ENCODE data around the gene PLXDC2. TPM values are rescaled to one million over a fixed set of nuclear protein-coding genes. Genes with fewer than 3 reads are reported as not detected.

The PLXDC2 gene
- total and polyA plus RNA-seq, 2 experiments from 2014 or later, result 13.5 to 19.4 TPM

- no peaks in the 10 kb centered on the region for H3F3A ChIP-seq (replicated peaks; ENCODE audit: low read depth)
- Mint-ChIP-seq H3K4me3 (no peak overlapping the region), H3K36me3 (ENCODE audit: low read depth) (peaks cover 51% of the 10 kb centered on the region), H3K9me3 (peaks cover 43% of the 10 kb centered on the region), H3K4me1 (peaks cover 5% of the 10 kb centered on the region; the same call in 2 of the 3 replicates), H3K27ac (no peak overlapping the region), H3K27me3 (ENCODE audit: insufficient read depth, low read depth, poor library complexity) (peaks cover 3% of the 10 kb centered on the region)
- H3K27me3 ChIP-seq (ENCODE audit: insufficient read depth), result no peaks in the 10 kb centered on the region
- H3K4me3 ChIP-seq, result no peak overlapping the region
- H3K79me2 ChIP-seq (replicated peaks; ENCODE audit: insufficient read depth), result no peaks in the 10 kb centered on the region
- H2AFZ ChIP-seq, result no peak overlapping the region
- no peak for ATAC-seq
- TF ChIP-seq CREB1 (CRISPR knock-in tag; IDR thresholded peaks at IDR 0.05; ENCODE audit: low read depth), result no peak
- TF ChIP-seq EZH2 (IDR thresholded peaks at IDR 0.05; ENCODE audit: low read depth, unreplicated experiment), result no peak
- TF ChIP-seq ZNF114 (CRISPR knock-in tag; IDR thresholded peaks at IDR 0.05), result no peak
- TF ChIP-seq CTCF (conservative IDR thresholded peaks at IDR 0.05; ENCODE audit: low read depth in 2 of 2), result no peak
- H3K9me2 ChIP-seq (ENCODE audit: insufficient read depth), result peaks cover 5% of the 10 kb centered on the region
- DNase-seq (ENCODE audit: low spot score), result no peak
- no peaks in the 10 kb centered on the region for H4K20me1 ChIP-seq (replicated peaks; ENCODE audit: insufficient read depth)
- no peak overlapping the region for H3K27ac ChIP-seq (ENCODE audit: low read depth)
- 0 out of 2 replicates have a peak, but pooled peaks cover 4% of the 10 kb centered on the region for H3K36me3 ChIP-seq (ENCODE audit: insufficient read depth)
- no peak overlapping the region for H3K4me2 ChIP-seq
- no peaks in the 10 kb centered on the region for H3K4me1 ChIP-seq (ENCODE audit: insufficient read depth)
These were observed 487.4 kb downstream of the PLXDC2 start for GRCh38 chr10:20303453-20304152.

GRCh38 chr10:20313665-20314064 is 497.4 kb downstream of the PLXDC2 start:
- H3K27me3 ChIP-seq (ENCODE audit: insufficient read depth), result no peaks in the 10 kb centered on the region
- H3K36me3 ChIP-seq (ENCODE audit: insufficient read depth), result 0 out of 2 replicates have a peak, but pooled peaks cover 4% of the 10 kb centered on the region
- H3K27me3 Mint-ChIP-seq (ENCODE audit: insufficient read depth, low read depth, poor library complexity), result peaks cover 7% of the 10 kb centered on the region
- peaks cover 39% of the 10 kb centered on the region for H3K9me3 Mint-ChIP-seq
- no peak for DNase-seq (ENCODE audit: low spot score)
- H3K4me1 ChIP-seq (ENCODE audit: insufficient read depth), result peaks cover 9% of the 10 kb centered on the region
- no peak overlapping the region for H2AFZ ChIP-seq
- no peak overlapping the region for H3K27ac ChIP-seq (ENCODE audit: low read depth)
- no peak overlapping the region for H3K4me2 ChIP-seq
- no peak overlapping the region for H3K4me3 Mint-ChIP-seq
- H3K9me2 ChIP-seq (ENCODE audit: insufficient read depth), result peaks cover 15% of the 10 kb centered on the region; the same call in 1 of the 2 replicates
- H3F3A ChIP-seq (replicated peaks; ENCODE audit: low read depth), result no peaks in the 10 kb centered on the region
- H3K79me2 ChIP-seq (replicated peaks; ENCODE audit: insufficient read depth), result no peaks in the 10 kb centered on the region
- no peak overlapping the region for H3K27ac Mint-ChIP-seq
- peaks cover 44% of the 10 kb centered on the region for H3K36me3 Mint-ChIP-seq (ENCODE audit: low read depth)
- no peak for ATAC-seq
- no peaks in the 10 kb centered on the region for H4K20me1 ChIP-seq (replicated peaks; ENCODE audit: insufficient read depth)
- no peak overlapping the region for H3K4me3 ChIP-seq
- H3K4me1 Mint-ChIP-seq, result peaks cover 8% of the 10 kb centered on the region
- no peak for TF ChIP-seq EZH2 (IDR thresholded peaks at IDR 0.05; ENCODE audit: low read depth, unreplicated experiment)
- no peak for TF ChIP-seq REST (IDR thresholded peaks at IDR 0.05; ENCODE audit: unreplicated experiment)
- no peak for TF ChIP-seq JUNB (IDR thresholded peaks at IDR 0.05; ENCODE audit: unreplicated experiment)
- no peak for TF ChIP-seq ZNF331 (CRISPR knock-in tag; IDR thresholded peaks at IDR 0.05; ENCODE audit: low read depth)
- no peak for TF ChIP-seq ZNF462 (CRISPR knock-in tag; IDR thresholded peaks at IDR 0.05)
- no peak for TF ChIP-seq ZNF114 (CRISPR knock-in tag; IDR thresholded peaks at IDR 0.05)
- TF ChIP-seq CREB1 (CRISPR knock-in tag; IDR thresholded peaks at IDR 0.05; ENCODE audit: low read depth), result no peak
